ENCODE measurements around the gene TERF2IP.

TERF2IP gene

GRCh38 chr16:75606507-75606906, 41.1 kb upstream of the TERF2IP start:
- Histone ChIP-seq H3K79me2 (ENCODE audit: insufficient read depth, low read length) (no peaks in the 10 kb centered on the region), H3K9me2 (replicated peaks; ENCODE audit: low read depth, low read length) (no peaks in the 10 kb centered on the region), H3K4me3 (ENCODE audit: low read length, poor library complexity, severe bottlenecking) (no peak overlapping the region), H3K27me3 (ENCODE audit: insufficient read depth, low read length, poor library complexity, severe bottlenecking) (no peaks in the 10 kb centered on the region), H2AFZ (ENCODE audit: low read length) (no peak overlapping the region), H3K4me2 (ENCODE audit: low read depth, low read length, poor library complexity, severe bottlenecking) (no peak overlapping the region), H4K20me1 (ENCODE audit: insufficient read depth, low read length, poor library complexity, severe bottlenecking) (no peaks in the 10 kb centered on the region), H3K4me1 (ENCODE audit: insufficient read depth, low read length, poor library complexity, severe bottlenecking) (no peaks in the 10 kb centered on the region), H3K9me3 (ENCODE audit: insufficient read depth, low read depth, low read length) (peaks cover 8% of the 10 kb centered on the region; the same call in 1 of the 2 replicates), H3F3A (ENCODE audit: low read depth) (no peaks in the 10 kb centered on the region), H3K9ac (ENCODE audit: low read depth, low read length, poor library complexity, severe bottlenecking) (no peak overlapping the region), H3K36me3 (ENCODE audit: insufficient read depth, low read length) (peaks cover 38% of the 10 kb centered on the region)
- TF ChIP-seq CTCF (conservative IDR thresholded peaks at IDR 0.05; ENCODE audit: low read length): no peak
- TF ChIP-seq EZH2phosphoT487 (IDR thresholded peaks at IDR 0.05; ENCODE audit: borderline replicate concordance): no peak

- Histone ChIP-seq H4K20me1 (ENCODE audit: insufficient read depth, low read length, poor library complexity, severe bottlenecking) (no peaks in the 10 kb centered on the region), H3K4me3 (ENCODE audit: low read length, poor library complexity, severe bottlenecking) (no peak overlapping the region), H3K9me2 (replicated peaks; ENCODE audit: low read depth, low read length) (no peaks in the 10 kb centered on the region), H3K4me1 (ENCODE audit: insufficient read depth, low read length, poor library complexity, severe bottlenecking) (no peaks in the 10 kb centered on the region), H3K79me2 (ENCODE audit: insufficient read depth, low read length) (no peaks in the 10 kb centered on the region), H3K27me3 (ENCODE audit: insufficient read depth, low read length, poor library complexity, severe bottlenecking) (no peaks in the 10 kb centered on the region), H3K36me3 (ENCODE audit: insufficient read depth, low read length) (peaks cover 16% of the 10 kb centered on the region; the same call in 1 of the 2 replicates), H3K9me3 (ENCODE audit: insufficient read depth, low read depth, low read length) (no peaks in the 10 kb centered on the region), H3F3A (ENCODE audit: low read depth) (no peaks in the 10 kb centered on the region), H3K9ac (ENCODE audit: low read depth, low read length, poor library complexity, severe bottlenecking) (no peak overlapping the region), H2AFZ (ENCODE audit: low read length) (no peak overlapping the region), H3K4me2 (ENCODE audit: low read depth, low read length, poor library complexity, severe bottlenecking) (no peak overlapping the region)
- no peak for TF ChIP-seq CTCF (conservative IDR thresholded peaks at IDR 0.05; ENCODE audit: low read length)
- no peak for TF ChIP-seq EZH2phosphoT487 (IDR thresholded peaks at IDR 0.05; ENCODE audit: borderline replicate concordance)
Measured at GRCh38 chr16:75614066-75614897, 33.3 kb upstream of the TERF2IP start.

GRCh38 chr16:75615619-75616018, 32.0 kb upstream of the TERF2IP start:
- peaks cover 7% of the 10 kb centered on the region; the same call in 1 of the 2 replicates for H3K79me2 ChIP-seq (ENCODE audit: insufficient read depth, low read length)
- H3K4me1 ChIP-seq (ENCODE audit: insufficient read depth, low read length, poor library complexity, severe bottlenecking): peaks cover 8% of the 10 kb centered on the region
- TF ChIP-seq CTCF (conservative IDR thresholded peaks at IDR 0.05; ENCODE audit: low read length) (no peak), EZH2phosphoT487 (IDR thresholded peaks at IDR 0.05; ENCODE audit: borderline replicate concordance) (no peak)
- H3K9ac ChIP-seq (ENCODE audit: low read depth, low read length, poor library complexity, severe bottlenecking): no peak overlapping the region
- H3K9me3 ChIP-seq (ENCODE audit: insufficient read depth, low read depth, low read length): no peaks in the 10 kb centered on the region
- H3K4me2 ChIP-seq (ENCODE audit: low read depth, low read length, poor library complexity, severe bottlenecking): no peak overlapping the region
- H3K4me3 ChIP-seq (ENCODE audit: low read length, poor library complexity, severe bottlenecking): no peak overlapping the region
- no peaks in the 10 kb centered on the region for H3F3A ChIP-seq (ENCODE audit: low read depth)
- H4K20me1 ChIP-seq (ENCODE audit: insufficient read depth, low read length, poor library complexity, severe bottlenecking): no peaks in the 10 kb centered on the region
- no peak overlapping the region for H2AFZ ChIP-seq (ENCODE audit: low read length)
- H3K36me3 ChIP-seq (ENCODE audit: insufficient read depth, low read length): peaks cover 16% of the 10 kb centered on the region; the same call in 1 of the 2 replicates
- no peaks in the 10 kb centered on the region for H3K27me3 ChIP-seq (ENCODE audit: insufficient read depth, low read length, poor library complexity, severe bottlenecking)
- no peaks in the 10 kb centered on the region for H3K9me2 ChIP-seq (replicated peaks; ENCODE audit: low read depth, low read length)
